ENCODE measurements around the gene MRPL14.

DNA sequence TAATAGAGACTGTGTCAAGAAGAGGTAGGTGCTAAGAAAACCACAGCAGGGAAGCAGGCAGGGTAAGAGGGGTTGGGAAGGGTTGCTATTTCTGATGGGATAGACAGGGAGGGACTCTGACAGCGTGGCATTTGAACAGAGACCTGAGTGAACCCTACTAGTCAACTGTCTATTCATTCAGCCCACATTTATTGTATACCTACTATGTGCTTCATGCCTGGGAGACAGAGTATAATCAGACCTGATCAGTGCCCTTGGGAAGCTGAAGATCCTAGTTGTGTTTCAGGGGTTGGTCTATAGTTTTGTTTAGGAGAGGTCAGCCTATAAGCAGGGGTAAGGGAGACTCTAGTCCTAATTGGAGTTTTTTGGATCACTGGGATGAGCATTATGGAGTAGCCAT is 16.5 kb upstream of the MRPL14 start:
- TF ChIP-seq CTCF (IDR thresholded peaks at IDR 0.05; ENCODE audit: insufficient read depth, low read length) (no peak), POLR2AphosphoS5 (IDR thresholded peaks at IDR 0.05; ENCODE audit: low read depth) (no peak)

All from HL-60 (cell line).